ENCODE measurements around the gene SLC7A5.

DNA sequence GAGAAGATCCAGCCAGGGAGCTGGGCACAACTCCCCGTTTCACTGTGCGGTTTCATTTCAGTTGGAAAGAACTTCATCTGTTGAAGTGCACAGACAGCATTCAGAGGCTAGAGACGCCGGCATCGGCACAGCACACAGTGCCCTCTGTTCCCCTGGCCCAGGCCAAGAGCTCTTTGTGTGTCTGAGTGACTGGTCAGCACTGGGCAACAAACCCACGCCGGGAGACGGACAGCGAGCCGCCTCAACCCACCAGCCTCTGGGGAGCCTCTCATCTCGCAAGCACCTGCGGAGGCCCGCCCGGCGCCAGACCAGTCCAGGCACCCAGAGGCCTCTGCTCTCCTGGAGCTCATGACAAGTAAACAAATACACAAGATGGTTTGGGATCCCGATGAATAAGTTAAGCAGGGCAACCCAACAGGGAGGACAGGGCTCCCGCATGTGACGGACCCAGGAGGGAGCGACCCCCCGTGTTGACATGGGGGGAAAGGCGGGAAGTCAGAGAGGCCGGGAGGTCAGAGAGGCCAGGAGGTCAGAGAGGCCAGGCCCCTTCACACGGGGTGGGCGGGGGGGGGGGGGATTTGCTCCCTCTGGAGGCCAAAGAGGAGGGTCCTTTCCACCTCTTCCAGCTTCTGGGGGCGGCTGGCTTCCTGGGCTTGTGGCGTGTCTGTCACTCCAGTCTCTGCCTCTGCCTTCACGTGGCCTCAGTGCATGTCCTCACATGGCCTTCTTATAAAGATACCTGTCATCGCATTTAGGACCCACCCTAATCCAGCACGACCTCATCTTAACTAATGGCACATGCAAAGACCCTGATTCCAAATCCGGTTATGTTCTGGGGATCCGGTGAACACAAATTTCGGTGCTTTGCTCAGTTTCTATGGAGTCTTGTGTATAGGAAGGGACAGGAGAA is 77.8 kb downstream of the SLC7A5 start:
- TF ChIP-seq CTCF (IDR thresholded peaks at IDR 0.05; ENCODE audit: low read length) = no peak
- TF ChIP-seq EZH2 (IDR thresholded peaks at IDR 0.05; ENCODE audit: borderline replicate concordance, low read length) = no peak
